MM.1S (cell line): ENCODE results near the gene OAS3.

Experiments used
- DNase-seq: peaks from one replicate; pipeline ENCODE4 v3.0.0-alpha.2; 2015
- H2AFZ ChIP-seq: fragments of 300-600 bp; sonication (generic); 2 replicates; pipeline ENCODE4 v1.6.0; 2016; ENCODE audit warnings: antibody characterized with exemption, low read length
- H3F3A ChIP-seq: fragments of 300-600 bp; sonication (generic); 2 replicates; pipeline ENCODE4 v1.6.1; 2016; ENCODE audit warnings: mild to moderate bottlenecking, antibody characterized with exemption, low read length, moderate library complexity, mixed read lengths; ENCODE audit not compliant: insufficient read depth
- H3K27ac ChIP-seq: fragments of 300-600 bp; sonication (generic); 2 replicates; pipeline ENCODE4 v1.5.1; 2016; ENCODE audit warnings: mild to moderate bottlenecking, low read length
- H3K27me3 ChIP-seq: fragments of 300-600 bp; sonication (generic); replicated peaks from 2 replicates; pipeline ENCODE4 v1.6.0; 2016; ENCODE audit warnings: low read length; ENCODE audit not compliant: insufficient read depth
- H3K36me3 ChIP-seq: fragments of 300-600 bp; sonication (generic); replicated peaks from 2 replicates; pipeline ENCODE4 v1.6.1; 2016; ENCODE audit warnings: mild to moderate bottlenecking, low read length, mixed read lengths; ENCODE audit not compliant: insufficient read depth
- H3K4me1 ChIP-seq: fragments of 300-600 bp; sonication (generic); 2 replicates; pipeline ENCODE4 v1.6.1; 2016; ENCODE audit warnings: low read length, mixed read lengths
- H3K4me2 ChIP-seq: fragments of 300-600 bp; sonication (generic); 2 replicates; pipeline ENCODE4 v1.6.0; 2016; ENCODE audit warnings: low read depth, low read length
- H3K4me3 ChIP-seq: fragments of 300-600 bp; sonication (generic); 2 replicates; pipeline ENCODE4 v1.5.1; 2016; ENCODE audit warnings: low read length, mixed read lengths
- H3K79me2 ChIP-seq: fragments of 300-600 bp; sonication (generic); 2 replicates; pipeline ENCODE4 v1.6.1; 2016; ENCODE audit warnings: mixed run types, low read length, mixed read lengths
- H3K9ac ChIP-seq: fragments of 300-600 bp; sonication (generic); 2 replicates; pipeline ENCODE4 v1.6.1; 2016; ENCODE audit warnings: low read length, mixed read lengths
- H3K9me2 ChIP-seq: fragments of 300-600 bp; sonication (generic); replicated peaks from 2 replicates; pipeline ENCODE4 v1.6.1; 2016; ENCODE audit warnings: mild to moderate bottlenecking, low read length, mixed read lengths; ENCODE audit not compliant: insufficient read depth
- H3K9me3 ChIP-seq: fragments of 300-600 bp; sonication (generic); replicated peaks from 2 replicates; pipeline ENCODE4 v1.6.1; 2016; ENCODE audit warnings: mild to moderate bottlenecking, low read length, mixed read lengths; ENCODE audit not compliant: insufficient read depth
- H4K20me1 ChIP-seq: fragments of 300-600 bp; sonication (generic); 2 replicates; pipeline ENCODE4 v1.6.1; 2016; ENCODE audit warnings: mild to moderate bottlenecking, low read length, moderate library complexity, mixed read lengths; ENCODE audit not compliant: insufficient read depth
- EZH2 ChIP-seq: fragments of 300-600 bp; sonication (generic); optimal IDR thresholded peaks from 2 replicates; pipeline ENCODE3; 2017; ENCODE audit warnings: low read depth, mild to moderate bottlenecking, antibody characterized with exemption, low read length, mixed read lengths
- EZH2phosphoT487 ChIP-seq: fragments of 300-600 bp; sonication (generic); IDR thresholded peaks from 2 replicates; pipeline ENCODE4 v1.6.1; 2018; ENCODE audit warnings: antibody characterized with exemption, low read length
- TF ChIP-seq, protein P1 (sequence below): fragments of 300-600 bp; sonication (generic); IDR thresholded peaks from 2 replicates; pipeline ENCODE4 v1.5.1; 2016; ENCODE audit warnings: antibody characterized with exemption, low read length, mixed read lengths

The OAS3 gene

DNA sequence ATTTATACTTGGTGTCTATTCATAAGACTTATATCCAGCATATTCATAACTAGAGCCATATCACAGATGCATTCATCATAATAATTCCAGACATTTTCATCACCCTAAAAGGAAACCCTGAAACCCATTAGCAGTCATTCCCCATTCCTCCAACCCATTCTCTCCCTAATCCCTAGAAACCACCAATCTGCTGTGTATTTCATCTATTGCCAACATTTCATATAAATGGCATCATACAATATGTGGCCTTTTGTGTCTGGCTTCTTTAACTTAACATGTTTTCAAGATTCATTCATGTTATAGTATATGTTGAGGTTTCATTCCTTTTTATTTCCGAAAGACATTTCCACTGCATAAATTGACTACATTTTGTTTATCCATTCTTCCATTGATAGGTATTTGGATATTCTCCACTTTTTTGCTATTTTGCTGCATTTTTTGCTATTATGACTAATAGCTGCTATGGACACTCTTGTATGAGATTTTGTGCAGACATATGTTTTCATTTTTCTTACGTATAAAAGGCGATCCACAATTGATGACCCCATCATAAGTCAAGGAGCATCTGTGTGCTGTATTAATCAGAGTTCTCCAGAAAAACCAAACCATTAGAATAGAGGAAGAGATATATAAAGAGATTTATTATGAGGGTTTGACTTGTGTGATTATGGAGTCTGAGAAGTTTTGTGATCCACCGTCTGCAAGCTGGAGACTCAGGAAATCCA lies 34.9 kb downstream of the OAS3 start:
- Histone ChIP-seq H3K27me3 (no peaks in the 10 kb centered on the region), H3K36me3 (no peaks in the 10 kb centered on the region), H3K9me2 (no peaks in the 10 kb centered on the region), H3K79me2 (no peaks in the 10 kb centered on the region), H3K4me2 (no peak overlapping the region), H3K4me1 (no peaks in the 10 kb centered on the region), H3K27ac (no peak overlapping the region), H3K9ac (no peak overlapping the region), H3F3A (peaks cover 7% of the 10 kb centered on the region), H2AFZ (no peak overlapping the region), H4K20me1 (no peaks in the 10 kb centered on the region), H3K4me3 (no peak overlapping the region), H3K9me3 (no peaks in the 10 kb centered on the region)
- DNase-seq = no peak
- no peak for TF ChIP-seq EZH2
- TF ChIP-seq, protein P1, sequence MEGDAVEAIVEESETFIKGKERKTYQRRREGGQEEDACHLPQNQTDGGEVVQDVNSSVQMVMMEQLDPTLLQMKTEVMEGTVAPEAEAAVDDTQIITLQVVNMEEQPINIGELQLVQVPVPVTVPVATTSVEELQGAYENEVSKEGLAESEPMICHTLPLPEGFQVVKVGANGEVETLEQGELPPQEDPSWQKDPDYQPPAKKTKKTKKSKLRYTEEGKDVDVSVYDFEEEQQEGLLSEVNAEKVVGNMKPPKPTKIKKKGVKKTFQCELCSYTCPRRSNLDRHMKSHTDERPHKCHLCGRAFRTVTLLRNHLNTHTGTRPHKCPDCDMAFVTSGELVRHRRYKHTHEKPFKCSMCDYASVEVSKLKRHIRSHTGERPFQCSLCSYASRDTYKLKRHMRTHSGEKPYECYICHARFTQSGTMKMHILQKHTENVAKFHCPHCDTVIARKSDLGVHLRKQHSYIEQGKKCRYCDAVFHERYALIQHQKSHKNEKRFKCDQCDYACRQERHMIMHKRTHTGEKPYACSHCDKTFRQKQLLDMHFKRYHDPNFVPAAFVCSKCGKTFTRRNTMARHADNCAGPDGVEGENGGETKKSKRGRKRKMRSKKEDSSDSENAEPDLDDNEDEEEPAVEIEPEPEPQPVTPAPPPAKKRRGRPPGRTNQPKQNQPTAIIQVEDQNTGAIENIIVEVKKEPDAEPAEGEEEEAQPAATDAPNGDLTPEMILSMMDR = no peak
- no peak for TF ChIP-seq EZH2phosphoT487

DNA sequence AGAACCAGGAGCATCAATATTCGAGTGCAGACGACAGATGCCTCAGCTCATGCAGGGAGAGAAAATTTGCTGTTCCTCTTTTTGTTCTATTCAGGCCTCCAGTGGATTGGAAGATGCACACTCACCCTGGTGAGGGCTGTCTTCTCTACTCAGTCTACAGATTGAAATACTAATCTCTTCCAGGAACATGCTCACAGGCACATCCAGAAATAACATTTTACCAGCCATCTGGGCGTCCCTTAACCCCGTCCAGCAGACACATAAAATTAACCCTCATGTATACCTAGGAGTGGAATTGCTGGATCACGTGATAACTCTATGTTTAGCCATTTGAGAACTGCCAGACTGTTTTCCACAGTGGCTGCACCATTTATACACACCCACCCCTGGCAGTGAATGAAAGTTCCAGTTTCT lies 35.6 kb downstream of the OAS3 start:
- Histone ChIP-seq H3K36me3 (no peaks in the 10 kb centered on the region), H3K4me2 (no peak overlapping the region), H3K27me3 (no peaks in the 10 kb centered on the region), H3F3A (peaks cover 13% of the 10 kb centered on the region), H3K4me1 (no peaks in the 10 kb centered on the region), H3K79me2 (peaks cover 3% of the 10 kb centered on the region), H3K4me3 (no peak overlapping the region), H2AFZ (no peak overlapping the region), H3K9ac (no peak overlapping the region), H3K27ac (no peak overlapping the region), H3K9me2 (no peaks in the 10 kb centered on the region), H3K9me3 (no peaks in the 10 kb centered on the region), H4K20me1 (no peaks in the 10 kb centered on the region)
- DNase-seq = no peak
- TF ChIP-seq EZH2phosphoT487 (no peak), EZH2 (no peak)
- TF ChIP-seq, protein P1 = no peak

DNA sequence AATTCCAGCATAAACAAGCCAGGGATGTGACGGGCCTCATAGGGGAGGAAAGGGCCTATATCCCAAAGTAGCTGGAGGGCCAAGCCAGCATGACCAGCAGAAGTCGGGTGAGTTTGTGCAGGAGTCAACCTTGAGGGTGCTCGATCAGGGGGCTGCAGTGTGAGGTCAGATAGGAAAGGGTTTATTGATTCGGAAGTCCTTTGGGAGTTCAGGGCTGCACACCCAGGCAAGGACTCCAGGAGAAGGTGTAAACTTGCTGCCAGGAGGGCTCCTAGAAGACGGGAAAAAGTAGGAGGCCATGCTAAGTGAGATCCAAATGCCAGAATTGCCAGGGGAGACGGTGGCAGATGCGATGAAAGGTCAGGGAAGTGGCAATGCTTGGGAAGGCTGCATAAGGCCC lies 36.6 kb downstream of the OAS3 start:
- no peaks in the 10 kb centered on the region for H3K36me3 ChIP-seq
- H3K4me3 ChIP-seq = no peak overlapping the region
- no peak overlapping the region for H2AFZ ChIP-seq
- H3K4me1 ChIP-seq = 0 out of 2 replicates have a peak, but pooled peaks cover 3% of the 10 kb centered on the region
- no peak overlapping the region for H3K27ac ChIP-seq
- H3K4me2 ChIP-seq = no peak overlapping the region
- H4K20me1 ChIP-seq = no peaks in the 10 kb centered on the region
- H3K9me2 ChIP-seq = no peaks in the 10 kb centered on the region
- no peaks in the 10 kb centered on the region for H3K27me3 ChIP-seq
- H3K79me2 ChIP-seq = peaks cover 14% of the 10 kb centered on the region
- peaks cover 14% of the 10 kb centered on the region for H3F3A ChIP-seq
- H3K9me3 ChIP-seq = no peaks in the 10 kb centered on the region
- TF ChIP-seq, protein P1 = no peak
- no peak overlapping the region for H3K9ac ChIP-seq
- no peak for DNase-seq
